GM03348 (cell line): ENCODE results near the gene GGT6.

Source experiments
- DNase-seq: peaks from one replicate; pipeline ENCODE4 v3.0.0; 2012; ENCODE audit warnings: low spot score

The GGT6 gene

DNA sequence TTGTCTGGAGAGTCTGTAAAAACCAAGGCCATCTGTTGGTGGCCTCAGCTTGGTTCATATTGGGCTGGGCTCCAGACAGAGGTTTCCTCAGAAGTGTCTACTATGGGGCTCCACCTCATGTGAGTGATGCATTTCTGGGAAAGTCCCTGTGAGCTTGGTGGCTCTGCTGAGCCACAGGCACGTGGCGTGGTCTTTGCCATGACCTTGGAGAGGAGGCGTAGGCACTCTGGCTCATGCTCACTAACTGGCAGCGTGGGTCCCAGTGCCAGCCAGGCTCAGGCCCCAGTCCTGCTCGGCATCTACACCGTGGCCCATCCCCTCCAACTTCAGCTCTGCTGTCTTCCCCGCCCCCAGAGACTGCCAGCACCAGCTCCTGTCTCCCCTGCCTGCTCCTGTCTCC lies 13.3 kb upstream of the GGT6 start:
- DNase-seq = no peak

DNA sequence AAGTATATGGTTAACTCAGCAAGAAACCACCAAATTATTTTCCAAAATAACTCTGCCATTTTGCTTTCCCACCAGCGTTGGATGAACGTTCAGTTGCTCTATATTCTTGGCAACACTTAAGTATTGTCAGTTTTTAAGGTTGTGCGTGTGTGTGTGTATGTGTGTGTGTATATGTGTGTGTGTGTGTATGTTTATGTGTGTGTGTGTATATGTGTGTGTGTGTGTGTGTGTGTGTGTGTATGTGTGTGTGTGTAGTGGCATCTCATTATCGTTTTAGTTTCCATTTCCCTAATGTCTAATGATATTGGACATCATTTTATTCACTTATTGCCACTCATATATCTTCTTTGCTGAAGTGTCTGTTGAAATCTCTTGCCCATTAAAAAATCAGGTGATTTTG lies 12.7 kb upstream of the GGT6 start:
- DNase-seq = no peak

DNA sequence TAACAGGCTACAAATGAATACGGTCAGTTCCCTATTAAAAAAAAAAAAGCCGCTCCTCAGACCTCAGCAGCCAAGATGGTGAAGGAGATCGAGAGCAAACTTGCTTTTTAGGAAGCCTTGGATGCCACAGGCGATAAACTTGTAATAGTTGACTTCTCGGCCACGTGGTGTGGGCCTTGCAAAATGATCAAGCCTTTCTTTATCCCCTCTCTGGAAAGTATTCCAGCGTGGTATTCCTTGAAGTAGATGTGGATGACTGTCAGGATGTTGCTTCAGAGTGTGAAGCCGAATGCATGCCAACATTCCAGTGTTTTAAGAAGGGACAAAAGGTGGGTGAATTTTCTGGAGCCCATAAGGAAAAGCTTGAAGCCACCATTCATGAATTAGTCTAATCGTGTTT lies 11.8 kb upstream of the GGT6 start:
- no peak for DNase-seq

DNA sequence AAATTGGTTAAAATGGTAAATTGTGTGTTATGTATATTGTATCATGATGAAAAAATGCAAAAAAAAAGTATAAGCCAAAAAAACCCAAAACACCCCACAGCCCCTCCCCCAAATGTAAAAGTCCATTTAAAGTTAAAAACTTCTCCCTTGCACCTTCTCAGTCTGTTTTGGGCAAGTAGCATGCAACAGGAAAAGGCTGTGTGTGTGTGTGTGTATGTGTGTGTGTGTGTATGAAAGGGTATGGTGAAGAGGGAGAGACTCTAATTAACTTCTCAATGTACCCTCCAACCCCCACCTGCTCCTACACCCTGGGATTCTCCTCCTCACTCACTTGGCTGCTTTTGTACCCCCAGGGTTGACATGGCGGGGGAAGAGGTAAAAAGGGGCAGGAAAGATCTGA lies 9.2 kb upstream of the GGT6 start:
- DNase-seq = no peak

DNA sequence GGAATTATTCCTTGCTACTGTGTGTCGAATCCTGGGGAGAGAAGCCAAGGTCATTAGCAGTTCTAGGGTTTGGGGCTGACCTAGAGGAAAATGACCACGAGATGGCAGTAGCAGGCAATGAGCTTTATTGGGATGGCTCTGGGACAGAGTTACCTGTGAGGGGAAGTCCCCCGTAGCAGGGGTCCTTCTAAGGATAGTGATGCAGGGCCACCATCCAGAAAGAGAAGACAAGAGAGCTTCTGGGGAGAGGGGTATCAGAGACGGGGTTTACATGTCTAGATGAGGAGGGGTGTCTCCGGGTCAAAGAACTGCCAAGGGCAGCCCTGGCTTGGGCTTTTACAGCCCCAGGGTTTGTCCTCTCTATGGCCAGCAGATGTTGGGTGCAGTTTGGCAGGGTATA lies 6.4 kb upstream of the GGT6 start:
- DNase-seq = peak; percentile 75

DNA sequence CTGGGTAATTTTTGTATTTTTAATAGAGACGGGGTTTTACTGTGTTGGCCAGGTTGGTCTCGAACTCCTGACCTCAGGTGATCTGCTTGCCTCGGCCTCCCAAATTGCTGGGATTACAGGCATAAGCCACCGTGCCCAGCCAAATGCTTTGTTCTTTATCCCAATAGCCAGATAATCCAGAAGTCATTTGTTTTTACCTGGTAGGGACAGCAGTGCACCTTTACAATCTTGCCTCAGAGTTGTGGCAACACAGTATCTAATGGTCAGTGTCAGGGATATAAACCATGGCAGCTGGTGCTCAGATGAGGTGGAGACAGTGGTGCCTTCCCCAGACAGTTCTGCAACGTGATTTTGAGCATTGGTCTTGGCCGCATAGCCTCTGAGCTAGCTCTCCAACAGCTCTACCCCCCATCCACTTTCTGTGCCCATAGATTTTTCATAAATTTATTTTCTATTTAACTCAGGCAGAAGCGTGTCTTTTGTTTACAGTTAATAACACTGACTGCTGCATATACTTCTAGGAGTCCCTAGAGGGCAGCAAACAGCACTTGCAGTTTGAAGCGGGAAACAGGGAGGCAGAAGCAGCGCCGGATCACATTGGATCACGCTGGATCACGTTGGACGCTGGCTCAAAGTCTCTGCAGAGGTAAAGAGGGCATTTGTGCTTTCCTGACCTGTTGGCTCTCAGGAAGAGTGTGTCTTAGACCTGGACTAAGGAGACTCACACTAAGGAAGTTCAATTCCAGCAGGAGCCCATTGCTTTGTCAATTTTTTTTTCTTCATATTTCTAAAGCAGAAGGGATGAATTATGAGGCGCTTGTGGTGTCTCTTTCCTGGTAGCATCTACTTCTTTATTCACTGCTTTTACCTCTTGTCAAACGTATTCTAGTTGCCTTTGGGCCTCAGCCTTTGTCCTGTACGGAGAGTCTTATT lies 5.1 kb upstream of the GGT6 start:
- DNase-seq = peak; percentile 88

DNA sequence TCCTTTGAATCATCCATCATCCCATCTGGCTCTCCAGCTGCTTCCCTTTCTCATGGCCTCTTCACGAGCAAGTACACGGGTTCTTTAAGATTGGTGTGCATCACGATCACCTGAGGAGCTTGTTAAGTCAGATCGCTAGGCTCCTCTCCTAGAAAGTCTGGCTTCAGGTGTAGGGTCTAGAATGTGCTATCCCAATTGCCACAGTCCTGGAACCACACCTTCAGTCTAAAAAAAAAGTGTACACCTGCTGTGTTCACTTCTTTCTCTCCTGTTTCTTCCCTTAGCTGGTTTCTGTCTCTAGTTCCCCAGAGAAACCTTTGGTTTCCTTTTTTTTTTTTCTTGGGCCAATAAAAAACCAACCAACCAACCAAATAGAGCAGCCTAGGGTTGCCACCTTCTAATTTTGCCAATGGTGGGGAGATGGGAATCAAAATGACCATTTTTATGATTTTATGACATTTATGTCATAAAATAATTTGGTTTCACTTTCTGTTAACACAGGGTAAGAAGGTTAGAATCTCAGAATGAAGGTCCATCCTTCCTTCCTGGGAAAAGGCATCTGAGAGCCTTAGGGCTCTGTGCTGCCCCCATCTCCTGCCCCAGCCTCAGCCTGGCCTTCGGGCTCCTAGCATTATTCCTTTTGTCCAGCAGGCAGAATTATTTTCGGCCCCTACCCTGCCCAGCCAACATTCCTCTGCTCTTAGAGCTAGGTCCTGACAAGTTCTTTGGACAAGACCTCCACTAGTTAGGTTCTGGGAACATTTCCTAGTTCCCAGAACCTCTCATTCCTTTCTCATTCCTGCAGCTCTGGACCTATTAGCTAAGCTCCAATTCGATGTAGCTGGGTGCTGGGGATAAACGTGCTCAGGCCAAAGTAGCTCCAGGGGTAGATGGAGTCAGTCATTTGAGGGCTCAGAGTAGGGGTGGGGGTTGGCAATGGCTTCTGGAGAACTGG lies 1.9 kb upstream of the GGT6 start:
- DNase-seq = no peak

DNA sequence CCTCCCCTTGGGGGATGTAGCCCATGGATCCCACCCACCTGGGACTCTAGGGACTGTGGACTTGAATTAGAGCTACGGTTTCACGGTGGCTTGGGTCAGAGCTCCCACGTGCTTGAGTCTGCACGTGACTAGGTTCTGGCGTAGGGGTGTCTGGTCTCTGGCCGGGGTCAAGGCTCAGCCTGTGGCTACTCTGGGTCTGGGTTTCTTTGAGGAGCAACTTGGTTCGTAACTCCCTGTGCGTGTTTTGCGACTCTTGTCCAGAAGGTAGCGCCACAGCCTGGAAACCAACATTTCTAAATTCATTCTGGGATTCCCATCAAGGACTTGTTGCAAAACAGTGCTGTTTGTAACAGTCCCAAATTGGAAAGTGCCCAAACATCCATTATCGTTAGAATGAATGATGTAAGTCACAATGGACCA lies 470 bp upstream of the GGT6 start:
- no peak for DNase-seq

DNA sequence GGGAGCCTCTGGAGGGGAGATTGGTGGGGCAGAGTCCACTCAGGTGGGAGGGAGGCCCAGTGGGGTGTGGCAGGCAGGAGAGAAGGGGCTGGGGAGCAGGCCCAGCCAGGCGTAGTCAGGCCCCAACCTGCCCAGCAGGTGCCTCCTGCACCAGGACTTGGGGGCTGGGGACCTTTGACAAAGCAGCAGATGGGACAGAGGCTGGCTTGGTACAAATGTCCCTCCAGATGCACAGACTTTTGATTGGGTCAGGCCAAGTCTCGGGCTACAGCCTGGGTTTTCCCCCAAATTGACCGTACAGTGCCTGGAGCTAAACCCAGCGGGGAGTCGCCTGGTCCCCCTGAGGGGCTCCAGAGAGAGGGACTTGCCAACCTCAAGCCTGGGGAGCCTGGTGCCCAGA lies 411 bp downstream of the GGT6 start:
- DNase-seq = no peak

DNA sequence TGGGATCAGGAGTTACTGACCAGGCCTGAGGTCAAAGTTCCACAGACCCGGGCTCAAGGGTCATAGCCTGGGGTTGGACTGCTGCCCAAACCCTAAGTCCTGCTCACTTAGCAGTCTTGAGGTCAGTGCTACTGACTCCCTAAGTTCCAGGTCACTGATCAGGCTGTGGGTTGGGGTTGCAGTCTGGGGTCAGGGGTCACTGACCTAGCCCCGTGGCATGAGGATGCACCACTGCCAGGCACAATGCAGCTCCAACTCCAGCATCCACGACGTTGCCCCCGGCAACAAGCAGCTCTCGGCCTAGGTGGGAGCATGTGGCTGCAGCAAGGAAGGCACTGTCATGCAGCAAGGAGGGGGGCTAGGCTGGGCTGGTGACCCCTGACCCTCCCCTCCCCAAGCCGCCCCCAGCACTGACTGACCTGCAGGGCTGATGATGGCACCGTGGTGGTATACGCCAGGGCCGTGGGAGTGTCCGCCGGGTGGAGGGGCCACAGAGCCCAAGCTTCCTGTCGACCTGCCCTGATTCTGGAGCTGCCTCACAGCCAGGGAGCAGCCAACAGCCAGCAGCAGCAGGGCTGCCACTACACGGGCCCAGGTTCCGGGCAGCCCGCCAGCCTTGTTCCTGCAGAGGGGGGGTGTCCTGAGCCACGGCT lies 1.1 kb downstream of the GGT6 start:
- DNase-seq = no peak

DNA sequence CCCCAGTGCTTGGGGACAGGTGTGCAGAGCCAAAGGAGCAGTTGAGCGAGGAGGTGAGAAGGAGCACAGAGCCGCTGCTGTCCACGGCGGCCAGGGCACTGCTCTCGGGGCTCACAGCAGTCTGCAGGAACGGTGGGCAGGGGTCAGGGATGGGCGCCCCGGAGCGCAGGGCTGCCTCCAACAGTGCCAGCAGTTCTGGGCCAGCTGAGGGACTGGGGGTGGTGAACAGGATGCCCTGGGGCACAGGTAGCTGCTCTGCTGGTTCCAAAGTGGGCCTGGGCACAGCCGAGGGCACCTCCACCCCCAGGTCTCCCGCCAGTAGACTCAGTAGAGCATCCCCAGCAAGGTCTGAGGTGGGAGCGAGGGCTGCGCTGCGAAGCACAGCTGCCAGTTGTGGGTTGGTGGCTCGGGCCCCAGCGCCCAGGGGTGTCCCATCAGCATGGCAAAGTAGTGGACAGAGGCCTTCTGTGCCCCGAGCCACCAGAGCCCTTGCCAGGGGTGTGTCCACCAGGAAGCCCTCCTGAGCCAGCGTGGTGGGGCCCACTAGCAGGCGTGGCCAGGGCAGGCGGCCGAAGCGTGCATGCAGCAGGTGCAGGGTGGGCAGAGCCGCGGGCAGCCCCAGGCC lies 1.9 kb downstream of the GGT6 start:
- DNase-seq = no peak

DNA sequence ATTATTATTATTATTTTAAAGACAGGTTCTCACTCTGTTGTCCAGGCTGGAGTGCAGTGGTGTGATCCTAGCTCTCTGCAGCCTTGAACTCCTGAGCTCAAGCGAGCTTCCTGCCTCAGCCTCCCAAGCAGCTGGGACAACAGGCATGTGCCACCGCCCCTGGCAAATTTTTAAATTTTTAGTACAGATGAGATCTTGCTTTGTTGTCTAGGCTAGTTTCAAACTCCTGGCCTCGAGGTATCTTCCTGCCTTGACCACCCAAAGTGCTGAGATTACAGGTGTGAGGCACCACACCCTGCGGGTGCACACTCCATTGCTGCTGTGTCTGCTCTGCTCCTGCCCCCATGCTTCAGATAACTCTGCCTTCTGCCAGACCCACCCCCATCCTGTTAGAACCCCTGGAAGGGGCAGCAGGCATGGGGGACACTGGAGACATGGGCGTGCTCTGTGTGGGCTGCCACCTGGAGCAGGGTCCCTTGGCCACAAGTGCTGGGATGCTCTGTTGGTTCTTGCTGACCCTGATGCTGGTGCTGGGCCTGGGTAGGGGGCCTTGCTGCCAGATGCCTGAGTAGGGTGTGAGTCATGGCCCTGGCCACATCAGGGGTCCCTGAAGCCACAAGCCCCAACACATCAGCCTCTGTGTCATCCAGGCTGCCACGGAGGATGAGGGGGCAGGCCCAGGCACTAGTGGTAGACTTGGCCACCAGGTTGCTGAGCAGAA lies 2.6 kb downstream of the GGT6 start:
- DNase-seq = no peak

DNA sequence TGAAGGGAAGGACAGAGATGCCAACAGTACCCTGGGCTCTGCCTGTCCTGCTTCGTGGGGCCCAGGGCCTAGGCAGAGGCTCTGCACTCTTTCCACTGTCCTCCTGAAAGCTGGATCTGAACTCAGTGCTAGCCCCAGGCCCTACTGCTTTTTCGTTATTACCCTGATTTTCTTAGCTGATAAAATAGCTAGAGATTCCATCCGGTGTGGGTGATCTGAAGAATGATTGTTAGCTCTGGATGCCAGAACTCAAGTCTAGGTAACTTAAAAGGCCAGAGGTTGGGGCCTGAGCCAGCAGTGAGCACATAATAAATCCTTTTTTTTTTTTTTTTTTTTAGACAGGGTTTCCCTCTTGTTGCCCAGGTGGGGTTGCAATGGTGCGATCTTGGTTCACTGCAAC lies 3.4 kb downstream of the GGT6 start:
- DNase-seq = no peak

DNA sequence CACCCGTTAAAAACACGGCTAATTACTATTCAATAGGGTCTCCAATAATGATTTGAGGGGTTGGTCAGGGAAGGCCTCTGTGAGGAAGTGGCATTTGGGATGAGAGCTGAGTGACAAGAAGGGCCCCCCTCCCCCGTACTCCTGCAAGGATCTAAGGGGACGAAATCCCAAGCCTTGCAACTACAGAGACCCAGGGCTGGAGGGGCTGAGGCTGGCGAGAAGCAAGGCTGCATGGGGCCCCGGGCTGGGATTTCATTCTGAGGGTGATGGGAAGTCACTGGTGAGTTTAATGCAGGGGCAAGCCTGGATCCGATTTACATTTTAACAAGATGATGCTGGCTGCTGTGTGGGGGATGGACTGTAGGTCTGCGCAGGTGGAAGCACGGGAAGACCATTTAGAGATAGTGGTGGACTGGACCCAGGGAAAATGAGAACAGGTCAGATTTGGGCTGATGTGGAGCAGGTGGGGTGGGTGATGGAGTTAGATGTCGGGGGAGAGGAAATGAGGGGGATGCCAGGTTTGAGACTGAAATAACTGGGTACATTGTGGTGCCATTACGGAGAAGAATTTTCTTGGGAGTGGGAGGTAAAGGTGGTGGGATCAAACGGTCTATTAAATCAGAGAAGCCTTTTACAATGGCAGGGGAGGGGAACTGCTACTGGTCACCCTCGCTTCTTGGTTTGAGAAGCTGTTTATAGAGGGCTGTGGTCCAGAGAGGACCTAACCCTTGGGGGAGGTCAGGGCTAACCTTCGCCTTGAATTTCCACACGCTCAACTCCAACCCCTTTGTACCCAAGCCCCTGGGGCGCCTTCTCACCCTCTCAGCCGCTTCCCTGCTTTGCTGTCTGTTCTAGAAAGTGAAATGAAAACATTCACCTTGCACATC lies 4.3 kb downstream of the GGT6 start:
- no peak for DNase-seq

DNA sequence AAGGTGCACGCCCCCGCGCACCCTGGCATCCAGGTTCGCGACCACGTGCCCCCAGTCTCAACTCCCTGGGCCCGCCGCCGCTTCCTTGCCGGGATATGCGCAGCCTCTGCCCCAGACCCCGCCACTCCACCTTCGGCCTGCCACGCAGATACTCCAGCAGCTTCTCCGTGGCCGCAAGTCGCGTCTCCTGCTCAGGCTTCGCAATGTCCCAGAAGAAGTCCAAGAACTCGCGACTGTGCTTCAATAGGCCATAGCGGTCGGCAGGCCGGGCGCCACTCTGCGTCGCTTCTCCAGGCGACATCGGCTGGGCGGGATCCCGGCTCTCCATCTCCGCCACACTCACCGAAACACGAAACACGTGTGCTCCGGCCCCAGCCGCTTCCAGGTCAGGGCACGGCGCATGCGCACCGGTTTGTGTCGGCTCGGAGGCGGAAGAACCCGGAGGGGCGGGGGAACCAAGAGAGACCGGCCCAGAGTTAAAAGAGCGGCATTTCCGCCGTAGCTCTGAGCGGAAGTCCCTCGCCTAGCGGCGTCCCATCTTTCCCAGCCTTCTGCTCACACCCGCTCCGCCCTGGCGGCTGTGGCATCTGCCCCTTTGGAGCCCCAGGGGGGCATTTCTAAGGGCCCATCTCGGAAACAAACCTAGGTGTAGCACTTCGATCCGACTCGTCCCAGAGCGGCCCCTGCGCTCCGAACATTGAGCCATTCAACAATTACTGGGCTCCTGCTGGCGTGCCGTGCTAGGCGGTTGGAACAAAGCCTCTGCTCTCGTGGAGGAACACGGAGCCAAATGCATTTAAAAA lies 5.2 kb downstream of the GGT6 start, which contains the start of gene MYBBP1A:
TSS of gene MYBBP1A (minus strand) at position 388 of the 803 bp plus-strand sequence. CDS start at position 328, 60 bp downstream.
- DNase-seq = peak; percentile 100

DNA sequence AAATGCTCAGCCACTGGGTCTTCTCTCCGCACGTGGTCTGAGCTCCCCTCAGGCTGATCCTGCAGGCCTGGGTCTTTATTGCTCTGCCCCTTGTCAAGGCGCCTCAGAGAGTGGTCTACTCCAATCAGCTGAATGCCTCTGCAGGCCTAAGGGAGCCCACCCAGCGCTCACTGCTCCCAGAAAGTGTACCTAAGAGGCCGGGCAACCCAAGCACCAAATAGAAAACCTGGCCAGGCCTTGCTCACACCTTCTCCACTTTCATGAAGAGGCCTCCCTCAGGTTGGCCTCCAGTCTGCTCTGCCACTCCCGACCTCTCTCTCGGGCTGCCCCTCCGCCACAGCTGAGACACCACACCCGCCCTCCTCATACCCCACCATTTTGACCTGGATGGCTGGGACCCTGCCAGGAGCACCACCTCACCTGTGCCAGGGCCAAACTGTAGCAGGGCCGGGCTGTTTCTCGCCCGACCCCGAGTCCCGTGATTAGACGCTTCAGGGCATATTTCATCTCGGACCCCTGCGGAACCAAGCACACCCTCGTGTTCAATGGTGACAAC lies 5.9 kb downstream of the GGT6 start:
- no peak for DNase-seq

DNA sequence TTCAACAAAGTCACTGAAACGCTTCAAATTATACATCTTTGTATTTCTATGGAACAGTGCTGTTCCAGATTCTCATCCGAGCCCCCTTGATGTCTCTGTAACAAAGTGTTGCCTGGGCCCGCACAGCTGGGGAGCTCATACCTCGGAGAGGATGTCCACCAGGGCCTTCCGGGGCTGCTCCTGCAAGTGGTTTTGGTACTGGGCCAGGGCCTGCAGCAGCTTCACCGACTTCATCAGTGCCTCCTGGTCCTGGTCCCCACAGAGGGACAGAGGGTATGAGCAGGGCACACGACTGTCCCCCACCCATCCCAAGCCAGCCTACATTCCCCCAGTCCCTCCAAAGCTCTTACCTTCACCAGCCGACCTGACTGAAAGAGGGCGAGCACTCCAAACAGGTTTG lies 6.7 kb downstream of the GGT6 start:
- no peak for DNase-seq

DNA sequence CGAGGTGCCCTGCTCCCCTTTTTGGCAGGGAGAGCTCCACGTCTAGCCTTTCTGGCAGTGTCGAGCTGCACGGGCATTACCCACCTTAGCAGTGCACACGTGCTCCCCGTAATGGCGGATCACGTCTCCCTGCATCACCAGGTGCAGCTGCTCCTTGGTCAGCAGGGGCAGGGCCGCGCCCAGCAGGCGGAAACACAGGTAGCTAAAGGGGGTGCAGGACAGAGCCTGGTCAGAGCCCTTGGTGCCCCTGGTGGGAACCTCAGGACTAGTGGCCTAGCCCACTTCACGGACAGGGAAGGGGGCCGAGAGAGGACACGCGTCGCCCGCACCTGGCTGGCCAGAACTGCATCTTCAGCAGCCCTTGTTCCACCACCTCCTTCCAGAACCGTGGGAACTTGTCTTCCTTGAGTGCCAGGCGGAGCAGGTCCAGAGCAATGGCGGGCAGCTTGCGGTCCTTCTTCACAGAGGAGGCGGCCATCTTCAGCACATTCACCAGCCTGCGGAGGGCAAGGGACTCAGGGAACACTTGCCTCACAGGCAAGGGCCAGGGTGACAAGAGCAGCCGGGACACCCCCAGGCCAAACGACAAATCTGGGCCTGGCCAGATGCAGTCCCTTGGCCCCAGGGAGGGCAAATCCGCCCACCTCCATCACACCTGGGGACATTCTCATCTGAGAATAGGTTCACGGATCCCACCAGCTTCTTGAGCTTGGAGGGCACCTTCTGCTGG lies 8.4 kb downstream of the GGT6 start:
- no peak for DNase-seq
